Measurements from ENCODE around the gene UBL4B.
"Not testable (repeated sequence)": the region's sequence is repeated elsewhere in the genome, so short reads cannot be mapped to it uniquely, and the experiment has no call there.

Gene UBL4B

GRCh38 chr1:110112143-110112542 lies at the start of gene UBL4B:
TSS of gene UBL4B (plus strand) at chr1:110112443. CDS start at chr1:110112535, 92 bp downstream.
- no peak for DNase-seq

DNA sequence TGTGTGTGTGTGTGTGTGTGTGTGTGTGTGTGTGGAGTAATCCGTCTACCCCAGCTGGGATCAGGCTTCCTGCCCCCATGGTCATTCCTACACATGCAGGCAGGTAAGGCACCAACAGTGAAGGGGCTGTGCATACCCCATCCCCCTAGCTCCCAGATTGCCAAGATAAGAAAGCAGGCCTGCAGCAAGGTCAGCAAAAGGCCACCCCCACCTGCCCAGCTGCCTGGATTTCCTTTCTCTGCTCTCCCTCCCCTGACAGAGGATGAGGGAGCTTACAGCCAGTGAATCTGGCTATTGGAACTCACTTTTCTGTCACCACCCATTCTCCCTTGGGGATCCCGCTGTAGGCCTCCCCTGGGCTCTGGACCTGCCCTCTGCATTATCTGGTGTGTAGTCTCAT lies 49.6 kb upstream of the UBL4B start:
- no peak for DNase-seq

DNA sequence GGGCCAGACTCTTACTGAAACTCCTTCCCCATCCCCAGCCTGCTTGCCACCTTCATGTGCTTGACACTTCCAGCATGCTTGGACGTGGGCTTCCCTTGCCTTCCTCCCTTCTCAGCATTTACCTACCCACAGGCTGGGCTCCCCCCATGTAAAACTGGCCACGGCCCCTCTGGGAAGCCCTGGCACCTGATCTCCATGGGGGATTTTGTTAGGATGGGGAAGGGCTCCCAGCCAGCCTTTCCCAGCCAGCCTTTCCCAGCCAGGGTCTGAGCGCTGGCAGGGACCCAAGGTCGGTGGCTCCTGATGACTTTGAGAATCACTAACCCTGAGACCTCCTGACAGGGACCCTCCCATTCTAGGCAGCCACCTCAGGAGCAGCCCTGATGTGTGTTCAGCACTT lies 48.5 kb upstream of the UBL4B start:
- DNase-seq: no peak

GRCh38 chr1:110064576-110065337 lies 47.5 kb upstream of the UBL4B start:
- no peak for DNase-seq

GRCh38 chr1:110065841-110066240 lies 46.4 kb upstream of the UBL4B start:
- DNase-seq: no peak

GRCh38 chr1:110067479-110067892 lies 44.8 kb upstream of the UBL4B start:
- no peak for DNase-seq

- DNase-seq: peak; percentile 90
These were observed 44.2 kb upstream of the UBL4B start for GRCh38 chr1:110067893-110068645.

DNA sequence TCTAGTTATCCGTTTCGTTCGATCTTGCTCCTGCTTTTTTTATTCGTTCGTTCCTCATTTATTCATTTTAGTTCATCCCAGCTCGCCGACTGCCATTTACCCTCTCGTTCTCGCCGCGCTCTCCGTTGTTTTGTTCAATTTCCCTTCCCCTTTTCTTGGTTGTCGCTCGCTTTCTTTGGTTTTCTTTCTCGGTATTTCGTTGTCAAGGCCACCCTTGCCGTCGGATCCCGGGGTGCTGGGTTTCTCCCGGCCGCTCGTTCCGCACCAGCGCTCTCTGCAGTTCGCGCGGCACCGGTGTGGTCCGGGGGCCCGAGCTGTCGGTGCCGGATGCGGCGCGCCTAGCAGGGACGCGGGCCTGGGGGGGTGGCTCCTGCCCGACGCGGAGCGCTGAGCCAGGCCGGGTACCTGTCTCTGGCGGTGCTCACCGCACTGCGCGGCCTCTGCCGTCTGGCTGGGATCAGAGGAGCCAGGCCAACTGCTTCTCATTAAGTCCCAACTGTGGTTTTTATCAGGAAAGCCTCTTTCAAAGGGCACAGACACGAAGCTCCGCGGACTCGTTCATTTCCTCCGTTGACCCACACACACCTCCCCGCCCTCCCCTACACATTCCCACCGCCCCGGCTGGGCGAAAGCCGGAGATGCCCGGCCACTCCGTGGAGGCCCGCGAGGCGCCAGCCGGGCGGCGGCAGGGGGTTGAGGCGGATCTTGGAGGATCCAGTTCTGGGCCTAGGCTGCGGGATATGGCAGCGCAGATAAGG lies 43.4 kb upstream of the UBL4B start:
- peak; percentile 85 for DNase-seq

DNA sequence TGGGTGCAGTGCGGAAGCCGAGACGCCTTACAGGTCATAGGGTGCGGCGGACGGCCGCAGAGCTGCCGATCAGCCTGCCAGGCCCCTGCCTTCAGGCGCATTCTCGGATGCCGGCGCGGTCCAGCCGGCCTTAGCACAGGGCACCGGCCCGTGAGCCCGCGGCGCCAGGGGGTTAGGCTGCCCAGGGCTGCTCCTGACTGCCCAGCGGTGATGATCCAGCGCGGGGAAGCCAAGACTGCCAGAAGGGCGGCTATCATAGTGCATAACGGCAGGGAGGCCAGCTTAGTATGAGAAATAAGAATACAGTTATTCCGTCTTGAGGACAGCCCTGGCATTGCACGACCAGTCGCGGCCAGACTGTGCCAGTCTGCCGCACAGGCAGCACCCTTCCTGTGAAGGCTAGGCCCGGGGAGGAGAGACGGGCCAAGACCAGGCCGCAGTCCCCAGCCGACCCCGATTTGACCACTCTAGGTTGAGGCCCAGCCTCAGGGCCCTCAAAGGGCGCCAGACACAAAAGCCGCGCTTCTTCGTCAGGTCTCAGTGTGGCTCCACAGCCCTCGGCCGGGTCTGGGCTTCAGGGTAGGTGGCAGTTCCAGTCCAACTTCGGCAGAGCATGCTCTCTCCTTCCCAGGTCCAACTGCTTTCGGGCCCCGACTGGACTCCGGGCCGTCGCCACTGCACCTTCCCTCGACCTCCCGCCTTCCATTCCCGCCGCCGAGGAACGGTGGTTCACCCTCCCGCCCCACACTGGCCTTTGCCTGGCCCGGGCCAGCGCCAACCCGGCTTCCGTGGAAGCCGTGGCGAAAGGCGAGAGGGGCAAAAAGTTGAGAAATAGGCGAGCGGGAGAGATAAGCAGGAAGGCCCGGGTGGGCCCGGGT lies 42.6 kb upstream of the UBL4B start:
- DNase-seq: peak; percentile 79

GRCh38 chr1:110070282-110070669 lies 42.0 kb upstream of the UBL4B start:
- no peak for DNase-seq

- DNase-seq: no peak
These were observed 41.5 kb upstream of the UBL4B start, which contains the start of gene ALX3 for GRCh38 chr1:110070671-110071242. TSS of gene ALX3 (minus strand) at chr1:110070672. CDS start at chr1:110070612, 60 bp downstream.

DNA sequence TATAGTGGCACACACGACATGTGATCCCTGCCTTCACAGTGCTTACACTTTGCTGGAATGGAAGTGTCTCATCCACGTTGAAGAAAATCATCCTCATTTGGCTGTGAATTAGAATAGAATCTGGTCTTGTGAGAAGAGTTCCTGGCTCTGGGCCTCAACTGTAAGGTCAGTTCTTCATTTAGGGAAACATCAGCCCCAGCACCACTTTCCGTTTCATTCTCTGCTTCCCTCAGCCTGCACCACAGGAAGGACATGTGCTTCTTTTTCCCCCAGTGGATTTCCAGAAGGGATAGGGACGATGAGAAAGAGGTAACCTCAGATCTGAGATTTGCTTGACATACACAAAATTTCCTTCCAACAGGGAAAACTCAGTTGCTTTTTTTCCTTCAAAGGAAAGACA lies 38.1 kb upstream of the UBL4B start:
- no peak for DNase-seq

GRCh38 chr1:110076789-110077500 lies 35.3 kb upstream of the UBL4B start:
- DNase-seq: no peak

GRCh38 chr1:110079995-110080394 lies 32.2 kb upstream of the UBL4B start:
- DNase-seq: not testable (repeated sequence)

GRCh38 chr1:110081061-110081460 lies 31.2 kb upstream of the UBL4B start:
- no peak for DNase-seq

- DNase-seq: no peak
These were observed 29.8 kb upstream of the UBL4B start for GRCh38 chr1:110082477-110082876.

DNA sequence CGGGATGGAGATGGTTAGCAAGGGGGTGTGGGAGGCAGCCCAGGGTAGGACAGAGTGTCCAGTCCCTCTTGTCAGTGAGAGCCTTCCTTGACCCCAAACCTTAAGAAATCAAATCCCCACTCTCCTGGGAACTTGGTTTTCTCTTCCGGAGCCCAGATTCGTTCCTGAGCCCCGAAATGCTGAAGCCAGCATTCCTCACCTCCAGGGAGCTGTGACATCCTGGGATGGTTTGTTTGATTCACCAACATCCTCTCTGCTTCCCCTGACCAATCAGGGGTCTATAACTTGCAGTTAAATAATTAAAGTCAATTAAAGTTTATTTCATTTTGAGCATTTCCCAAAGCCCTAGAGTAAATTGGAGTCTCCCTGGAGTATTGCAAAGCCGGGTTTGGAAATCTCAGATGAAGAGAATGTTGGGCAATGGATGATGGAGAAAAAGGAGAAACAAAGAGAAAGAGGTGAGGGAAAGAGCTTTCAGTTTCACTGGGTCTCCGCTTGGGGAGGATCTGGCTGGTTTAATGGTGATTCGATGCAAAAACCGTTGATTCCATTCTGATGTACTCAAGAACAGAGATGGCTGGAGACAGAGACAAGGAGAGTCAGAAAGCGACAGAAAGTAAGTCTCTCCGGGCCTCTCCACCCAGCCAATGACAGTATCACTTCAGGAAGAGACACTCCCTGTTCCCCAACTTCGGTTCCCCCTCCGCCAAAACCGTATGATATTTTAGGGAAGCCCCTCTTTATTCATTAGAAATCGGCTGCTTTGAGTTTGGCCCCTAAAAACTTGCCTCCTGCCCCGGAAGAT lies 29.0 kb upstream of the UBL4B start:
- peak; percentile 67 for DNase-seq

DNA sequence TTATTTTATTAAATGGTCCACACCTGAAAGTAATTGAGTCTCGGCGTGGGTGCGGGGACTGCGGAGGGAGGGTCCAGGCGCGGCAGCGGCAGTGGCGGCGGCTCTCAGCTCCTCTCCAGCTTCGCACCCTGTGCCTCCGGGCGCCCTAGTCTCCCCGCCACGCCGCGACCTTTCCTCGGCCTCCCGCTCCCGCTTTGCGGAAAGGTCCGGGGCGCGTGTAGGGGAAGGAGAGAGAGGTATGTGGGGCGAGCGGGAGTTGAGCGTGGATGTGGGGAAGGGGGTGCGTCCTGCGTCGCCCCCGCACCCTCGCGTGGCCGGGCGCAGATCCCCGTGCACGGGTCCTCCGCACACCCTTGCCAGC lies 28.4 kb upstream of the UBL4B start:
- peak; percentile 80 for DNase-seq

DNA sequence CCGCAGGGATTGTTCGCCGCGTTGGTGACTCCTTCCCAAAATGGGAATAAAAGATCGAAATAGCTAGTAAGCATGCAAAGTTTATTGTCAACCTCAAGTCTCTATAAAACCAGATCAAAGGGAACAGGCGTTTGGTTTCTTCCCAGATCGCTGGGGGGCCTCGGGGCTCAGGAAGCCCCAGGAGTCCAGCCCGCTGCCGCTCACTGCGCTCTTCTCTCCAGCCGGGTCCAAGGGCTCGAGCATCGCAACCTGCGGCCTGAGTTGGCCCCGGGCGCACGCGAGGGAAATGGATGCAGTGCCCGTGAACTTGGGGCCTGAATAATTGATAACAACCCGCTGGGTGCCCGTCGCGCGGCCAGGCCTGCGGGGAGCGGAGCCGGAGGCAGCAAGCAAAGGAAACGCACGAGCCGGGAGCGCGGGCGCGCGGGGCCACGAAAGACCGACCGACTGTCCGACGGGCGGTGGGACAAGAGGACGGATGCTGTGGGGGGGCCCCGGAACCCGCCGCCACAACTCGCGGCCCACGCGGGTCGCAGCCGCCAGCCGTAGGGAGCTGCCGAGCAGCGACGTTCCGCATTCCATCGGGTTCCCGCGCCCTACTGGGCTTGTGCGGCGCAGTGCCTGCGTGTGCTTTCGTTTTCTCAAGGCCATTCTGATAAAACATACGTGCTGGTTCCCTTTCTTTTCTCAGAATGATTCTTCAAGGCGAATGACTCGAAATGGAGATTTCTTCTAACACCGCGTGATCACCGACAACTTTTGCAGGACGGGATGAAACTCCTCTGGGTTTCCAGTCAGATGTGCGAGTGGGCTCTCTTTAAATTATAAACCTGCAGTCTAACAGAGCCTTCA lies 27.8 kb upstream of the UBL4B start:
- peak; percentile 80 for DNase-seq

DNA sequence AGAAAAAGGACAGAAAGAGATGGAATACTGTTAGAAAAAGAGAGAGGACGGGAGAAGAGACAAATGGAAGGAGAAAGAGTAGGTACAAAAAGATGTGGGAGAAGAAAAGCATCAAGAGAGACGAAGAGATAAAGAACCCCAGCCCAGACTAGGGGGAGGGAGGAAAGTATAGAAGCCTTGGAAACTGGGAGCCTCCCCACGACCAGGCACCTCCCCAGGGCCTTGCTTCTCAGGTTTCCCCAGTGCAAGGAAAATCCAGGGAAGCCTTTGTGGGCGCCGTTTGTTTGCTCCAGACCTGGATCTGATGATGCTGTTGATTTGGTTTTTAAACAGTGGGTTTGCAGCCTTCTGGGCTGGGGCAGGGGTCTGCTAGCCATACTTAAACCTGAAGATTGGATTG lies 26.6 kb upstream of the UBL4B start:
- no peak for DNase-seq
